IPS-18a (cell line): Measurements from ENCODE around the gene GUCD1.
"Not testable (repeated sequence)": the region's sequence is repeated elsewhere in the genome, so short reads cannot be mapped to it uniquely, and the experiment has no call there.

Source experiments
- H3K27ac ChIP-seq: one replicate; pipeline ENCODE4 v1.5.1; 2013; ENCODE audit warnings: low read length
- H3K27me3 ChIP-seq: one replicate; pipeline ENCODE4 v1.6.1; 2013; ENCODE audit warnings: mild to moderate bottlenecking, low read length; ENCODE audit not compliant: control insufficient read depth, insufficient read depth
- H3K36me3 ChIP-seq: one replicate; pipeline ENCODE4 v1.6.1; 2013; ENCODE audit warnings: low read depth, low read length; ENCODE audit not compliant: control insufficient read depth
- H3K4me1 ChIP-seq: one replicate; pipeline ENCODE4 v1.6.1; 2013; ENCODE audit warnings: low read depth, low read length; ENCODE audit not compliant: control insufficient read depth
- H3K4me3 ChIP-seq: one replicate; pipeline ENCODE4 v1.5.1; 2013; ENCODE audit warnings: low read length
- H3K9ac ChIP-seq: one replicate; pipeline ENCODE4 v1.6.1; 2013; ENCODE audit warnings: mild to moderate bottlenecking, low read length, moderate library complexity
- H3K9me3 ChIP-seq: one replicate; pipeline ENCODE4 v1.6.1; 2013; ENCODE audit warnings: low read depth, low read length; ENCODE audit not compliant: control insufficient read depth

Gene GUCD1

GRCh38 chr22:24536089-24536488 lies 18.8 kb downstream of the GUCD1 start:
- H3K9ac ChIP-seq = no peak overlapping the region
- peaks cover 8% of the 10 kb centered on the region for H3K36me3 ChIP-seq
- H3K27ac ChIP-seq = no peak overlapping the region
- no peaks in the 10 kb centered on the region for H3K4me1 ChIP-seq
- H3K9me3 ChIP-seq = no peaks in the 10 kb centered on the region
- H3K4me3 ChIP-seq = no peak overlapping the region
- no peaks in the 10 kb centered on the region for H3K27me3 ChIP-seq

- no peak overlapping the region for H3K27ac ChIP-seq
- H3K9me3 ChIP-seq = no peaks in the 10 kb centered on the region
- no peaks in the 10 kb centered on the region for H3K4me1 ChIP-seq
- H3K4me3 ChIP-seq = no peak overlapping the region
- no peak overlapping the region for H3K9ac ChIP-seq
- H3K36me3 ChIP-seq = peaks cover under 1% of the 10 kb centered on the region
- H3K27me3 ChIP-seq = no peaks in the 10 kb centered on the region
Measured at GRCh38 chr22:24535348-24535747, 19.6 kb downstream of the GUCD1 start.

- no peak overlapping the region for H3K27ac ChIP-seq
- H3K4me3 ChIP-seq = no peak overlapping the region
- no peaks in the 10 kb centered on the region for H3K9me3 ChIP-seq
- H3K27me3 ChIP-seq = no peaks in the 10 kb centered on the region
- H3K36me3 ChIP-seq = no peaks in the 10 kb centered on the region
- H3K4me1 ChIP-seq = no peaks in the 10 kb centered on the region
- no peak overlapping the region for H3K9ac ChIP-seq
Measured at GRCh38 chr22:24532075-24532474, 22.9 kb downstream of the GUCD1 start.

GRCh38 chr22:24530968-24531367 lies 24.0 kb downstream of the GUCD1 start:
- not testable (repeated sequence) for H3K9me3 ChIP-seq, H3K4me3 ChIP-seq, H3K36me3 ChIP-seq, H3K4me1 ChIP-seq, H3K9ac ChIP-seq, H3K27me3 ChIP-seq, H3K27ac ChIP-seq

- Histone ChIP-seq H3K27me3 (no peaks in the 10 kb centered on the region), H3K27ac (no peak overlapping the region), H3K36me3 (no peaks in the 10 kb centered on the region), H3K4me1 (no peaks in the 10 kb centered on the region), H3K9ac (no peak overlapping the region), H3K4me3 (no peak overlapping the region), H3K9me3 (no peaks in the 10 kb centered on the region)
Measured at GRCh38 chr22:24529898-24530297, 25.0 kb downstream of the GUCD1 start.

GRCh38 chr22:24526191-24526590 lies 28.7 kb downstream of the GUCD1 start:
- Histone ChIP-seq H3K27me3 (no peaks in the 10 kb centered on the region), H3K4me1 (no peaks in the 10 kb centered on the region), H3K27ac (no peak overlapping the region), H3K4me3 (no peak overlapping the region), H3K9ac (no peak overlapping the region), H3K36me3 (no peaks in the 10 kb centered on the region), H3K9me3 (no peaks in the 10 kb centered on the region)

GRCh38 chr22:24525416-24526037 lies 29.4 kb downstream of the GUCD1 start:
- H3K27me3 ChIP-seq = no peaks in the 10 kb centered on the region
- H3K9me3 ChIP-seq = no peaks in the 10 kb centered on the region
- H3K9ac ChIP-seq = no peak overlapping the region
- no peaks in the 10 kb centered on the region for H3K4me1 ChIP-seq
- H3K4me3 ChIP-seq = no peak overlapping the region
- no peaks in the 10 kb centered on the region for H3K36me3 ChIP-seq
- H3K27ac ChIP-seq = no peak overlapping the region

- Histone ChIP-seq H3K4me3 (no peak overlapping the region), H3K36me3 (no peaks in the 10 kb centered on the region), H3K9ac (no peak overlapping the region), H3K4me1 (no peaks in the 10 kb centered on the region), H3K27me3 (no peaks in the 10 kb centered on the region), H3K9me3 (no peaks in the 10 kb centered on the region), H3K27ac (no peak overlapping the region)
Measured at GRCh38 chr22:24523873-24524272, 31.1 kb downstream of the GUCD1 start.

- Histone ChIP-seq H3K9ac (no peak overlapping the region), H3K4me3 (no peak overlapping the region), H3K36me3 (no peaks in the 10 kb centered on the region), H3K27me3 (no peaks in the 10 kb centered on the region), H3K9me3 (no peaks in the 10 kb centered on the region), H3K4me1 (no peaks in the 10 kb centered on the region), H3K27ac (no peak overlapping the region)
Measured at GRCh38 chr22:24521791-24522245, 33.1 kb downstream of the GUCD1 start.

GRCh38 chr22:24519496-24519895 lies 35.4 kb downstream of the GUCD1 start:
- Histone ChIP-seq H3K36me3 (no peaks in the 10 kb centered on the region), H3K4me1 (peaks cover 8% of the 10 kb centered on the region), H3K27ac (no peak overlapping the region), H3K4me3 (no peak overlapping the region), H3K9me3 (no peaks in the 10 kb centered on the region), H3K27me3 (no peaks in the 10 kb centered on the region), H3K9ac (no peak overlapping the region)

GRCh38 chr22:24518771-24519485 lies 36.0 kb downstream of the GUCD1 start:
- no peaks in the 10 kb centered on the region for H3K9me3 ChIP-seq
- no peak overlapping the region for H3K9ac ChIP-seq
- H3K27ac ChIP-seq = no peak overlapping the region
- no peaks in the 10 kb centered on the region for H3K27me3 ChIP-seq
- H3K36me3 ChIP-seq = no peaks in the 10 kb centered on the region
- H3K4me1 ChIP-seq = peaks cover 8% of the 10 kb centered on the region
- H3K4me3 ChIP-seq = no peak overlapping the region

- Histone ChIP-seq H3K27me3 (no peaks in the 10 kb centered on the region), H3K4me3 (no peak overlapping the region), H3K9me3 (no peaks in the 10 kb centered on the region), H3K4me1 (peaks cover 8% of the 10 kb centered on the region), H3K27ac (no peak overlapping the region), H3K36me3 (no peaks in the 10 kb centered on the region), H3K9ac (no peak overlapping the region)
Measured at GRCh38 chr22:24518228-24518627, 36.7 kb downstream of the GUCD1 start.
